ENCODE measurements around the gene LRRC71. TPM values are rescaled to one million over a fixed set of nuclear protein-coding genes. Genes with fewer than 3 reads are reported as not detected.

The LRRC71 gene
- total and polyA plus RNA-seq, 2 of the 8 experiments (the other 6 are each of a cell fraction or from before 2014, with no cell fraction given): 0.05 TPM; not detected in 1

- Histone ChIP-seq H4K8ac (ENCODE audit: extremely low read depth, insufficient read depth, low read length) (no peak overlapping the region), H2BK12ac (ENCODE audit: low read depth, low read length) (no peak overlapping the region), H2BK15ac (ENCODE audit: low read length) (no peak overlapping the region), H3K36me3 (ENCODE audit: control insufficient read depth in 2 of 4, insufficient read depth in 4 of 4, low read length in 3 of 4) (no peaks in the 10 kb centered on the region), H3K18ac (ENCODE audit: extremely low read depth, low read length) (no peak overlapping the region), H2BK120ac (replicated peaks; ENCODE audit: low read depth, low read length) (no peak overlapping the region), H3K14ac (ENCODE audit: insufficient read length) (no peak overlapping the region), H3K4me2 (ENCODE audit: insufficient read depth in 1 of 2, low read depth in 2 of 2, low read length in 2 of 2) (no peak overlapping the region), H3K23ac (ENCODE audit: insufficient read length) (no peak overlapping the region), H3K79me2 (ENCODE audit: control insufficient read depth in 1 of 2, insufficient read depth in 2 of 2, low read length in 2 of 2) (no peaks in the 10 kb centered on the region), H3K79me1 (ENCODE audit: low read depth, low read length) (no peaks in the 10 kb centered on the region), H3K23me2 (ENCODE audit: low read depth, low read length) (peaks cover 3% of the 10 kb centered on the region; the same call in 1 of the 2 replicates), H3K56ac (replicated peaks; ENCODE audit: insufficient read length, low read depth, low read length) (no peak overlapping the region), H2AFZ (ENCODE audit: low read length) (no peak overlapping the region), H3K4me1 (replicated peaks in 1 of 4; ENCODE audit: control insufficient read depth in 3 of 4, insufficient read depth in 4 of 4, low read length in 3 of 4) (peaks cover 2 to 12% (median 10%) of the 10 kb centered on the region in 4 experiments), H4K5ac (ENCODE audit: insufficient read length, low read depth, low read length) (no peak overlapping the region), H2BK5ac (ENCODE audit: low read depth, low read length) (no peak overlapping the region), H2BK20ac (ENCODE audit: low read length) (no peak overlapping the region), H3K4ac (replicated peaks; ENCODE audit: insufficient read length, low read depth, low read length) (no peak overlapping the region), H4K20me1 (replicated peaks in 1 of 2; ENCODE audit: control insufficient read depth in 1 of 2, insufficient read depth in 2 of 2, low read length in 2 of 2) (peaks cover 0 to 6% of the 10 kb centered on the region in 2 experiments), H3K27ac (ENCODE audit: low read depth, low read length) (no peak overlapping the region), H3K4me3 (ENCODE audit: extremely low read depth in 1 of 4, insufficient read depth in 2 of 4, low read depth in 3 of 4, low read length in 4 of 4) (no peak overlapping the region), H3K9ac (replicated peaks in 1 of 4; ENCODE audit: extremely low read depth in 1 of 4, low read depth in 3 of 4, low read length in 3 of 4) (no peak overlapping the region), H3K9me3 (ENCODE audit: insufficient read depth in 2 of 2, low read depth in 1 of 2, low read length in 1 of 2) (no peaks in the 10 kb centered on the region), H3K27me3 (replicated peaks in 1 of 4; ENCODE audit: control insufficient read depth in 3 of 4, extremely low read depth in 1 of 4, insufficient read depth in 3 of 4, low read length in 3 of 4) (peaks cover 0 to 15% (median 11%) of the 10 kb centered on the region in 4 experiments; a peak in 6 of 7 replicates), H4K91ac (replicated peaks; ENCODE audit: insufficient read length, low read length) (no peak overlapping the region), H2AK5ac (ENCODE audit: low read depth, low read length) (no peak overlapping the region)
- TF ChIP-seq MAFK (IDR thresholded peaks at IDR 0.05; ENCODE audit: low read depth, low read length) (no peak), SIN3A (conservative IDR thresholded peaks at IDR 0.05 in 1 of 2, IDR thresholded peaks at IDR 0.05 in 1 of 2; ENCODE audit: low read depth in 1 of 2, low read length in 2 of 2) (no peak), TEAD4 (IDR thresholded peaks at IDR 0.05; ENCODE audit: low read depth, low read length) (no peak), RBBP5 (IDR thresholded peaks at IDR 0.05; ENCODE audit: borderline replicate concordance, low read depth, low read length) (no peak), HDAC2 (IDR thresholded peaks at IDR 0.05; ENCODE audit: borderline replicate concordance in 1 of 2, low read depth in 2 of 2, low read length in 2 of 2) (no peak), KDM1A (IDR thresholded peaks at IDR 0.05; ENCODE audit: borderline replicate concordance, low read length) (no peak), RXRA (IDR thresholded peaks at IDR 0.05; ENCODE audit: insufficient read depth, low read depth, low read length) (no peak), BRCA1 (IDR thresholded peaks at IDR 0.05; ENCODE audit: low read depth, low read length) (no peak)
- DNase-seq (ENCODE audit: low read depth in 1 of 2, low spot score in 2 of 2): no peak
- FAIRE-seq: no peak
- ChIA-PET CTCF (ENCODE audit: partially characterized antibody) (interaction anchor here (0.9 to 4.5 kb wide), 11 partner anchors 7 to 223 kb away, joined by 3 to 73 read pairs (median 5); no protein-coding TSS in a partner anchor), POLR2A (ENCODE audit: partially characterized antibody) (interaction anchor here (0.7 kb wide), 1 partner anchor 12 kb away, joined by 3 read pairs; no protein-coding TSS in a partner anchor)
- 75% methylated on average over 6 of the region's 6 CpGs; no CpG with 5 or more reads in 1 of the 2 experiments for WGBS, 2 experiments (ENCODE audit: extremely low coverage in 1 of 2, insufficient coverage in 1 of 2, insufficient read length in 1 of 2, insufficient replicate concordance in 2 of 2, low coverage in 1 of 2, low lambda C conversion rate in 2 of 2, missing lambda C conversion rate in 1 of 2)
Observed at GRCh38 chr1:156911577-156912298, 8.7 kb upstream of the LRRC71 start.
